GM21528 (cell line): ENCODE data around the gene ZNF443.
"Not testable (repeated sequence)": the region's sequence is repeated elsewhere in the genome, so short reads cannot be mapped to it uniquely, and the experiment has no call there.

ENCODE experiments used
- ATAC-seq: cut with Tn5 transposase; IDR thresholded peaks from one replicate; pipeline ENCODE4 v1.9.1; 2021; ENCODE audit warnings: mild to moderate bottlenecking, moderate library complexity; ENCODE audit not compliant: unreplicated experiment, low FRiP score

Gene ZNF443

DNA sequence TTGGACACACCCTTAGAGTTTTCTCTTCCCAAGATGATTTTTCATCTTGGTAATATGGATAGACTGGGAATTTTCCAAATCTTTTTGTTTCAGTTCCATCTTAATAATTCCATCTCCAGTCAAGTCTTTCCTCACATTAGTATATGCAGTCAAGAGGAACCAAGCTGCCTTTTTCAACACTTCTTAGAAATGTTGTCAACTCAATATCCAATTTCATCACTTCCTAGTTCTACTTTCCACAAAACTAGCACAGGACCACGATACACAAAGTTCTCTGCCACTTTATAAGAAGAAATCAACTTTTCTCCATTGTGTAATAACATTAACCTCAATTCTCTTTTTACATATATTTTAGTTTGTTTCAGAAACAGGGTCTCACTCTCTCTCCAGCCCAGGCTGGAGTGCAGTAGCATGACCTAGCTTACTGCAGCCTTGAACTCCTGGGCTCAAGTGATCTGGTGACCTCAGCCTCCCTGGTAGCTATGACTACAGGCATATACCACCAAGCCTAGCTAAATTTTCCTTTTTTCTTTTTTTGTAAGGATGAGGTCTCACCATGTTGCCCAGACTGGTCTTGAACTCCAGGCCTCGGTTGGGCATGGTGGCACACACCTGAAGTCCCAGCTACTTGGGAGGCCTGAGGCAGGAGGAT lies 15.5 kb downstream of the ZNF443 start:
- no peak for ATAC-seq

GRCh38 chr19:12417273-12417672 lies 23.5 kb downstream of the ZNF443 start:
- ATAC-seq: not testable (repeated sequence)

- ATAC-seq: no peak
Observed at GRCh38 chr19:12411893-12412292, 28.9 kb downstream of the ZNF443 start.

- peak; percentile 89 for ATAC-seq
Observed at GRCh38 chr19:12400633-12401502, 40.0 kb downstream of the ZNF443 start, which contains the start of gene ZNF799. ZNF799 (minus strand) TSS chr19:12401271; CDS start chr19:12401070, 201 bp downstream.

DNA sequence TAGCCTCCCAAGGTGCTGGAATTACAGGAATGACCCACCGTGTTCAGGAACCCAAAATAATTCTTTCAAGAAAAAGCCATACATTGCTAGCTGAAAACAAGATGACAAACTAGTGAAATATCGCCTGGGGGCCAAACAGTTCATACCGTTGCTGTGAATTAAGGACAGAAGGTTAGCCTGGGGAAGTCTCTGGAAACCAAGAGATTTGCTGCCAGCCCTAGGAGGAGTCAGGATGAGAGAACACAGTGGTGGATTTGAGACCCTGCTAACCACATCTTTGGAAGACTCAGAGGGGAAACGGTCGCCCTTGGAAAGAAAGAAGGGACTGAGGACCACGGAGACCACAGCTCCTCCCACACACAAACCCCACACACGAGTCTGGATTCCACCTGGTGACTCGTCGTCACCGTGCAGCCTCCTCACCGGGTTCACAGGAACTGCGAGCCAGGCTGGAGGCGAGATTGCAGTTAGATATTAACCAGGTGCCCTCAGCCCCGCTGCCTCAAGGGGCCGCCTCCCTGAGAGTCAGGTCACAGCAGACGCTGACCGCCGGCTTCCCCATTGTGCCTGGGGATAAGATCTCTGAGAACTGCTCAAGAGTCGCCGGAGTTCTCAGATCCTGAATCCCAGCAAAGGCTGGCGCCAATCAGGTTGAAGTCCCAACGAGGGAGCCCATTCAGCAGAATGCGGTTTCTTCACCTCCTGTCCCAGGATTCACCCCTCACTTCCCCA lies 40.8 kb downstream of the ZNF443 start:
- ATAC-seq: peak; percentile 39

GRCh38 chr19:12391148-12391547 lies 49.7 kb downstream of the ZNF443 start:
- ATAC-seq: not testable (repeated sequence)

- ATAC-seq: not testable (repeated sequence)
Observed at GRCh38 chr19:12386365-12386764, 54.5 kb downstream of the ZNF443 start.

- no peak for ATAC-seq
Observed at GRCh38 chr19:12380444-12380737, 60.4 kb downstream of the ZNF443 start.

GRCh38 chr19:12379732-12380443 lies 60.9 kb downstream of the ZNF443 start:
- ATAC-seq: no peak
